Central memory CD8-positive, alpha-beta T cell (primary cell): ENCODE data around the gene LDLRAD3.
"Not testable (repeated sequence)": the region's sequence is repeated elsewhere in the genome, so short reads cannot be mapped to it uniquely, and the experiment has no call there.

Source experiments
- ATAC-seq: fragments of 150-1000 bp; cut with Tn5 transposase; replicated peaks from 2 replicates; pipeline ENCODE4 v1.10.0; 2022; ENCODE audit warnings: mild to moderate bottlenecking, moderate FRiP score, moderate number of reproducible peaks; ENCODE audit not compliant: poor library complexity, severe bottlenecking; ENCODE audit errors: extremely low read depth
- DNase-seq, 2 donors: peaks; one replicate each; pipeline ENCODE4 v3.0.0; 2021; ENCODE audit warnings: low spot score in 2 of 2
- H3K27ac Mint-ChIP-seq: one replicate; pipeline ENCODE4 v1.8.0; 2022; ENCODE audit warnings: low read depth, mild to moderate bottlenecking, moderate library complexity, mixed read lengths
- H3K27me3 Mint-ChIP-seq: one replicate; pipeline ENCODE4 v1.8.0; 2022; ENCODE audit warnings: mixed read lengths
- H3K36me3 Mint-ChIP-seq: one replicate; pipeline ENCODE4 v1.8.0; 2022; ENCODE audit warnings: mild to moderate bottlenecking, moderate library complexity, mixed read lengths; ENCODE audit not compliant: insufficient read depth
- H3K4me1 Mint-ChIP-seq: one replicate; pipeline ENCODE4 v1.8.0; 2022; ENCODE audit warnings: mixed read lengths
- H3K4me3 Mint-ChIP-seq: one replicate; pipeline ENCODE4 v1.8.0; 2022; ENCODE audit warnings: mild to moderate bottlenecking, moderate library complexity, mixed read lengths
- H3K9me3 Mint-ChIP-seq: one replicate; pipeline ENCODE4 v1.8.0; 2022; ENCODE audit warnings: mixed read lengths

The LDLRAD3 gene, protein sequence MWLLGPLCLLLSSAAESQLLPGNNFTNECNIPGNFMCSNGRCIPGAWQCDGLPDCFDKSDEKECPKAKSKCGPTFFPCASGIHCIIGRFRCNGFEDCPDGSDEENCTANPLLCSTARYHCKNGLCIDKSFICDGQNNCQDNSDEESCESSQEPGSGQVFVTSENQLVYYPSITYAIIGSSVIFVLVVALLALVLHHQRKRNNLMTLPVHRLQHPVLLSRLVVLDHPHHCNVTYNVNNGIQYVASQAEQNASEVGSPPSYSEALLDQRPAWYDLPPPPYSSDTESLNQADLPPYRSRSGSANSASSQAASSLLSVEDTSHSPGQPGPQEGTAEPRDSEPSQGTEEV

DNA sequence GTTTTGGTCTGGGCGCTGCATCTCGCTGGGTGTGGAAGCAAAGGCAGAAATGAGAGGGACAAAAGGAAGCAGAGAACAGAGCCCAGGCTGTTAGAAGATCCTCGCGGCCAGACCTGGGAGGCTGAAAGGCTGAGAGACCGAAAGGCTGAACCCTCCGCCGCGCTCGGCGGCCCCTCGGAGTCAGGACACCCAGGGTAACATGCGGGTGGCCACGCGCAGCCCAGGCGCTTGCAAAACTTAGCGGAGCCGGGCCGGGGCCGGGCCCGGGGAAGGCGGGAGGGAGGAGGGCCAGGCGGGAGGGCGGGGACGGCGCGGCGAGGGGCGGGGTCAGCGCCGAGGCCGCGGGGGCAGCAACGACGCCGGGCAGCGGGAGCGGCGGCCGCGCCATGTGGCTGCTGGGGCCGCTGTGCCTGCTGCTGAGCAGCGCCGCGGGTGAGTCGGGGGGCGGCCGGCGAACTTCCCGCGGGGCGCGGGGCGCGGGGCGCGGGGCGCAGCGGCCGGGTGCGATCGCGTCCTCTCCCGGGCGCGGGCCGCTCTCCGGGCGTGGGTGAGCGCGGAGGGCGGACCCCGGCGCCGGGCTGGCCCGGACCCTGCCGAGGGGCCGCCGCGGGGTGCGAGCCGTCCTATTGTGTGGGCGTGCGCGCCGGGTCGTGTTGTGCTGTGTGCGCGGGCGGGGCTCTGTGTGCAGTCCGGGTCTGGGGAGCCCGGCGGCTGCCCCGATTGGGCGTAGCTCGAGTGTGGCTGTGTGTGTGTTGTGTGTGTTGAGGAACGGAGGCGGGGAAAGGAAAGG lies at the start of gene LDLRAD3:
TSS of gene LDLRAD3 (plus strand) at position 350 of the 790 bp plus-strand sequence. CDS start at position 387, 37 bp downstream.
- H3K36me3 Mint-ChIP-seq: peaks cover 2% of the 10 kb centered on the region
- ATAC-seq: peak; percentile 28
- peak within 1 kb of the TSS; percentile 78 for H3K4me3 Mint-ChIP-seq
- DNase-seq: no peak
- H3K27me3 Mint-ChIP-seq: peaks cover 58% of the 10 kb centered on the region
- H3K4me1 Mint-ChIP-seq: peaks cover 12% of the 10 kb centered on the region
- no peak within 1 kb of the TSS for H3K27ac Mint-ChIP-seq
- no peaks in the 10 kb centered on the region for H3K9me3 Mint-ChIP-seq

DNA sequence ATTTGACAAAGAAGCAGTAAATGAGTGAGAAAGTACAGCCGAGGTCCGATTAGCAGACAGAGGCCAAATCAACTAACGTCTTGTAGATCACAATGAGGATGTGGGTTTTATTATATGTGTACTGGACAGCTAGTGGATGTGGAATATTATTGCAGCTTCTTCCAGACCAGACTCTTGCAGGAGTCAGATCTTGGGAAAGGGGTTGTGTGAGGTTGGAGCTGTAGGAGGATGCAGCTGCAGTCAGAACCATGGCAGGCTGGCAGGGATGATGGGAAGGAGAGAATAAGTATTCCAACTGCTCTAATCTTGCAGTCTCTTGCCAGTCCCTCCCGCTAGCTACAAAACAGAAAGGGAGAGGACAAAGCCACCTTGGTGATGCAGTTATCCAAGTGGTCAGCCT lies 46.8 kb upstream of the LDLRAD3 start:
- H3K36me3 Mint-ChIP-seq: no peaks in the 10 kb centered on the region
- H3K4me3 Mint-ChIP-seq: no peak overlapping the region
- no peak for DNase-seq
- no peaks in the 10 kb centered on the region for H3K9me3 Mint-ChIP-seq
- H3K27ac Mint-ChIP-seq: no peak overlapping the region
- H3K27me3 Mint-ChIP-seq: peaks cover 58% of the 10 kb centered on the region
- H3K4me1 Mint-ChIP-seq: no peaks in the 10 kb centered on the region
- ATAC-seq: no peak

DNA sequence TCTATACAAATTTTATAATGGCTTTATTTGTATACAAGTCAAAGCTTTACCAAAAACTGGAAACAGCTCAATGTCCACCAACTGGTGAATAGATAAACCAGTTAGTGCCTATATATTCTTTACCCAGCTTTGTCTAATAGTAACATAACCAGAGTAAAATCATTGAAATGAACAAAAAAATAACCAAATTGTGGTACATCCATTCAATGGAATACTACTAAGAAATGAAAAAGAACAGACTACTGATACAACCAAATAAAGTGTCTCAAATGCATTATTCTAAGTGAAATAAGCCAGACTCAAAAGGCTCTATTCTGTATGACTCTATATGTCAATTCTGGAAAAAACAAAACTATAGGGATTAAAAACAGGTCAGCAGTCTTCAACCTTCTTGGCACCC lies 40.9 kb upstream of the LDLRAD3 start:
- Mint-ChIP-seq H3K27ac (no peak overlapping the region), H3K4me3 (no peak overlapping the region), H3K9me3 (peaks cover 8% of the 10 kb centered on the region), H3K4me1 (no peaks in the 10 kb centered on the region), H3K27me3 (peaks cover 38% of the 10 kb centered on the region), H3K36me3 (peaks cover 2% of the 10 kb centered on the region)
- ATAC-seq: no peak
- DNase-seq: no peak

DNA sequence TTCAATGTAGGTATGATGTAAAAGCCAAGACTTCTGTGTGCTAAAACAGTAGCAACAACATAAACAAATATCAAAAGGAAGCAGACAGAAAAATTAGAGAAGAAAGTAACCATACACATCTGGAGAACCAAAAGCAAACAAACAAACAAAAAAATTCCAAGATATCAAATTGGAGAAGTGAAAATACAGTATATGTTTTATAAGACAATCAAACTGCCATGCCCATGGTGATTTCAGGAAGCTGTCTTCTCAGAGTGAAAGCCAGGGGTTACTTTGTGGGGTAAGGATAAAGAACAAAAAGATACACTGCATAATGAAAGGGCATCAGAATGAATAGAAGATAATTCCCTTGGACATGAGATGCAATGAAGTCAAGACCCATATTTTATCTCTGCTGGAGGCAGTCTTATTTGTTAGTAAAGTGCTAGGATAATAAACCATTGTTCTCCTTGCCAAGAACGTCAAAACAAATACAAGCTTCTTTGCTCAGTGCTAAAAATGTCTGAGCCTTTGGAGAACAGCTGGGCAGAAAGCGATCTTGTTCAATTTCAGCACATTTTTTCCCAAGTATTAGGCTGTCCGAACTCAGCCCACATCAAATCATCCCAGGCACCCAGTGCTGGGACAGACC lies 38.1 kb upstream of the LDLRAD3 start:
- H3K27me3 Mint-ChIP-seq: peaks cover 32% of the 10 kb centered on the region
- DNase-seq: no peak
- no peak overlapping the region for H3K27ac Mint-ChIP-seq

DNA sequence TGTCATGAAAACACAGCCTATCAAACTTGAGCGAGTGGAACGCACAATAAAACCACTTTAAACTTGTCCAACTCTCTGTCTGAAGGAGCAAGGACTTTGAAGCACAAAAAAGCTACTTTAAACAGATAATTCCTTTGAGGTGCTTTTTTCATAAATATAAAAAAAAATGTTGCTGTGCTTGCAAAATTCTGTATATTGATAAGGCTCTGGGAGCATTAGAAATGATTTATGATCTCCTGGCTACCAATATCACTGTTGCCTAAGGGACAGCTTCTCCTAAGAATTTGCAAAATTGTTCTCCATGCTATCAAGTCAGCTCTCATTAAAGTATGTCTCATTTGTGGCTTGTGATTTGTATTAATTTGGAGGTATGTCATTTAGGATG lies 37.6 kb upstream of the LDLRAD3 start:
- H3K4me1 Mint-ChIP-seq: peaks cover under 1% of the 10 kb centered on the region
- DNase-seq: no peak
- no peak overlapping the region for H3K4me3 Mint-ChIP-seq
- peaks cover 37% of the 10 kb centered on the region for H3K27me3 Mint-ChIP-seq
- H3K27ac Mint-ChIP-seq: no peak overlapping the region
- peaks cover 8% of the 10 kb centered on the region for H3K9me3 Mint-ChIP-seq
- peaks cover 2% of the 10 kb centered on the region for H3K36me3 Mint-ChIP-seq
- no peak for ATAC-seq

More for the DNA sequence above, 38.1 kb upstream of the LDLRAD3 start:
- peaks cover 8% of the 10 kb centered on the region for H3K9me3 Mint-ChIP-seq
- peaks cover 2% of the 10 kb centered on the region for H3K36me3 Mint-ChIP-seq
- H3K4me1 Mint-ChIP-seq: no peaks in the 10 kb centered on the region
- no peak overlapping the region for H3K4me3 Mint-ChIP-seq
- no peak for ATAC-seq

DNA sequence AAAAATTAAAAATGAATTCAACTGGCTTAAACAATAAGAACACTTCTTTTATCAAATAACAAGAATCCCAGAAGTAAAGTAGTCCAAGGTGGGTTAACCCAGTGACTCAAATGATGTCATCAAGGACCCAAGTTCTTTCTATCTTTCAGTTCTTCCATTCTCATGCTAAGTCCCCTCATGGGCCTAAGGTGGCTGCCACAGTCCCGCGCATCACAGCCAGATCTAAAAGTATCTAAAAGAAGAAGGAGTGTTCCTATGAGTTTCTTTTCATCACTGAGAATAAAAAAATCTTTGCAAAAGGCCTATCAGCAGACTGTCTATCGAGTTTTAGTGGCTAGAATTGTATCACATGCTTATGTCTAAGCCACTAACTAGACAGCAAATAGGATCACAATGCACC lies 37.2 kb upstream of the LDLRAD3 start:
- no peak for ATAC-seq
- Mint-ChIP-seq H3K36me3 (peaks cover 2% of the 10 kb centered on the region), H3K4me1 (peaks cover 4% of the 10 kb centered on the region), H3K4me3 (no peak overlapping the region), H3K27me3 (peaks cover 41% of the 10 kb centered on the region), H3K9me3 (peaks cover 8% of the 10 kb centered on the region), H3K27ac (no peak overlapping the region)
- DNase-seq: no peak

DNA sequence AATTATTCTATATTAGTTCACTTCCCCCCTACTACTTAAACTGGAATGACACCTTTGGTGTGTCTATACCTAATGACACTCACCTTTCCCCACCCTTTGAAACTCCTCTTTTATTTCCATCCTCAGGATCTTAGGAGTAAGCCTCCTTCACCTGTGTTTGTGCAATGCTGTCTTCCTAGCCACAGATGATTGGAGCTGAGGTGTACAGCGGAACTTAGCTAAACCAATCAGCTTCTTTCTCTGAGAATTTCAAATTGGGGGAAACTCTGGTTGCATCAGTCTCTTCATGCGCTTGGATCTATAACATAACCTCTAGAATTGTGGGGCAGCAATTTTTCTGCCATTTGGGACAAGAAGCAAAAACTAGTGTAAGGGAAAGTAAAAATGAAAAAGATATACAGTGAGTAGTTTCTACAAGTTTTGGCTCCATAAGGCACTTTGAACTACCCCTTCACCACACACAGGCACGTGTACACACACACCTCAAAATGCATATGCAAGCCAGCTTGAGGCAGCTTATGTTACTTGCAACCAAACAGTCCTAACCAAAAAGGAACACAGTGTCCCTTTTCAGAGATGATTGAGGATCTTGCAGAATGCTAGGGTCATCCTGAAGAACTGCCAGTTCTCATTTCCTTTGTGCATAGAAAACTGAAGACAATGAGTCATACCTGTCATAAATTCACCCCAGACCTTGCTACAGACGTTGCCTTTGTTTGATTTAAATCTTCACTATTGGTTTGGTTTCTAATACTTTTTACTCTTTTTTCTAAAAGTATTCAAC lies 36.0 kb upstream of the LDLRAD3 start:
- H3K9me3 Mint-ChIP-seq: peaks cover 8% of the 10 kb centered on the region
- DNase-seq (no peak), ATAC-seq (no peak)
- H3K27me3 Mint-ChIP-seq: peaks cover 43% of the 10 kb centered on the region
- H3K27ac Mint-ChIP-seq: no peak overlapping the region
- no peak overlapping the region for H3K4me3 Mint-ChIP-seq
- H3K36me3 Mint-ChIP-seq: peaks cover 2% of the 10 kb centered on the region
- peaks cover 6% of the 10 kb centered on the region for H3K4me1 Mint-ChIP-seq

DNA sequence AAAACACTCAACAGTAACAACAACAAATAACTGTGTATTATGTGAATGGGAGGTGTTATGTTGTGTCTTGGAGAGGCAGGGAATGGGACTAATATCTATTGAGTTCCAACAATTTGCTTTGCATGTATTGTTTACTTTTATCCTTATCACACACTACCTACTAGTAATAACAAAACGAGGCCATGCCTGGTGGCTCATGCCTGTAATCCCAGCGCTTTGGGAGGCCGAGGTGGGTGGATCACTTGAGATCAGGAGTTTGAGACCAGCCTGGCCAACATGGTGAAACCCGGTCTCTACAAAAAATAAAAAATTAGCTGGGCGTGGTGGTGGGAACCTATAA lies 35.5 kb upstream of the LDLRAD3 start:
- not testable (repeated sequence) for H3K4me3 Mint-ChIP-seq, H3K36me3 Mint-ChIP-seq, H3K9me3 Mint-ChIP-seq, ATAC-seq, H3K4me1 Mint-ChIP-seq, DNase-seq, H3K27ac Mint-ChIP-seq
- peaks cover 38% of the 10 kb centered on the region for H3K27me3 Mint-ChIP-seq

DNA sequence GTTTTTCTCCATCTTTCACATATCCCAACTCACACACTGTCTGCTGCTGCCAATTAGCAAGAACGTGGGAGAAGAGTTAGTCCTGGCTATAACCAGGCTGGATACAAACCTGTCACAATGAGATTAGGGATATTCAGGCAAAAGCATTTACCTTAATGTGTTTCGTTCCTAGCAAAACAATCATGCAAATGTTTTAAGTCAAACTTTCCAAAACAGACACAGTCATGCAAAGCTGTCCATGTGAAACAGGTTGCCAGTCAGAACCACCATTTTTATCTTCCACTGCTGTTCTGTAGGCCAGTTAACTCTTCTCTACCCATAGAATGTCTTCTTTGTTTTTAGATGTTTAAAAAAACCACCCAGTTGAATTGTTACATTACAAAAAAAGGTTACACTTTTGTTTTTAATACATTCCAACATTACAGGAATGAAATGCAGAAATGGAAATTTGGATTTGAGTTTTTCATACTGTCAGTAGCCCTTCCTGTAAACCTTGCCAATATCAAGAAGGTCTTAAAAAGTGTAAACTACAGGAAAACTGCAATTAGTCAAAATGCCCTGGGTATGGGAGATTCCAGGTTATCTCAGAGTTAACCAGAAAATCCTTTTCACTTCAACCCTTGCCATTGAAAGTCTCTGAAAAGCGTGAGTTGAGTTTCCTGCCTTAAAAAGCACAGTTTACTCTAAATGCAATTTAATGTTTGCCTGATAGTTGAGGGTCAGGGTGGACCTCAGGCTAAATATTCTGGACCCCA lies 34.2 kb upstream of the LDLRAD3 start:
- Mint-ChIP-seq H3K27me3 (peaks cover 39% of the 10 kb centered on the region), H3K4me3 (no peak overlapping the region), H3K27ac (no peak overlapping the region), H3K4me1 (peaks cover 6% of the 10 kb centered on the region), H3K9me3 (no peaks in the 10 kb centered on the region), H3K36me3 (peaks cover 2% of the 10 kb centered on the region)
- DNase-seq: no peak
- no peak for ATAC-seq

DNA sequence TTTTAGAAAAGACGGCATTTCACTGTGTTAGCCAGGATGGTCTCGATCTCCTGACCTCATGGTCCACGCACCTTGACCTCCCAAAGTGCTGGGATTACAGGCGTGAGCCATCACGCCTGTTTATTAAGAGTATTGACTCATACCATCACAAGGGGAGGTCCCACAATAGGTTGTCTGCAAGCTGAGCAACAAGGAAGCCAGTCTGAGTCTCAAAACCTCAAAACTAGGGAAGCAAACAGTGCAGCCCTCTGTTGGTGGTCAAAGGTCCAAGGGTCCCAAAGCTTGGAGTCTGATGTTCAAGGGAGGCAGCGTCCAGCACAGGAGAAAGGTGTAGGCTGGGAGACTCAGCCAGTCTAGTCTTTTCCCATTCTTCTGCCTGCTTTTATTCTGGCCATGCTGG lies 32.8 kb upstream of the LDLRAD3 start:
- DNase-seq: no peak
- peaks cover 6% of the 10 kb centered on the region for H3K4me1 Mint-ChIP-seq
- ATAC-seq: no peak
- H3K27me3 Mint-ChIP-seq: peaks cover 42% of the 10 kb centered on the region
- H3K9me3 Mint-ChIP-seq: no peaks in the 10 kb centered on the region
- H3K4me3 Mint-ChIP-seq: no peak overlapping the region
- no peak overlapping the region for H3K27ac Mint-ChIP-seq
- H3K36me3 Mint-ChIP-seq: peaks cover 2% of the 10 kb centered on the region

DNA sequence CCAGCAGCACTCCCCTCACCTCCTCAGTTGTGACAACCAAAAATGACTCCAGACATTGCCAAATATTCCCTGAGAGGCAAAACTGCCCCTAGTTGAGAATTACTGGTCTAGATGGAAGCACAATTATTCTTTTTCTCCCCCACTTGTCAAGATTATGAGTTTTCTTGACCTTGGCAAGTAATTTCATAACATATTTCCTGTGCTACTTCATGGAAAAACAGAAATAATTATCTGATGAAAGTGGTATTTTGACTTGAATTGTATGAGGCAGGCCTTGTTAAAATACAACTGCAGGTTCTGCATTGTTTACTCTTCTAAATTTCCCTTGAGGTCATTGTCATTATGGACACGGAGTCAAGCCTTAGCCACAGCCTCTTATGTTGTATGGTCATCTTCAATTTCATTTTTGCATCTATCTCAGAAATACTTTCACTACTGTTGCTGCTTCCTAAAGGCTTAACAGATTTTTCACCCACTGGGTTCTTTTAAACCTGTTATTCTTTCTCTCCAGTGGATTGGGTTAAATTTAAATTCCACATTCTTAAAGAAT lies 32.2 kb upstream of the LDLRAD3 start:
- Mint-ChIP-seq H3K27me3 (peaks cover 49% of the 10 kb centered on the region), H3K27ac (no peak overlapping the region), H3K4me3 (no peak overlapping the region), H3K9me3 (no peaks in the 10 kb centered on the region), H3K36me3 (peaks cover 2% of the 10 kb centered on the region), H3K4me1 (peaks cover 6% of the 10 kb centered on the region)
- ATAC-seq: no peak
- no peak for DNase-seq
